ENCODE results near the gene APOA5.
"Not testable (repeated sequence)": the region's sequence is repeated elsewhere in the genome, so short reads cannot be mapped to it uniquely, and the experiment has no call there.

The APOA5 gene

DNA sequence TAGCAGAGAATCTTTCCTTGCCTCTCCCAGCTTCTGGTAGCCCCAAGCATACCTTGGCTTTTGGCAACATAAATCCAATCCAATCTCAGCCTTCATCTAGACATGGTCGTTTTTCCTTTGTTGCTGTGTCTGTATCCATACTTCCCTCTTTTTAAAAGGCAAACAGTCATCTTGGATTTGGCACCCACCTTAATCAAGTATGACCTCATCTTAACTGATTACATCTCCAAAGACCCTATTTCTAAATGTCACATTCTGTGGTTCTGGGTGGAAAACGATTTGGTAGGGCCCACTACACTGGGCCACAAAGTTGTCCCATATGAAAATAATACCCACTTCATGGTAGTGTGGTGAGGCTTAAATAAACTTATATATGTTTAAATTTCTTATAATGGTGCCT lies 19.7 kb downstream of the APOA5 start:
- DNase-seq = no peak

DNA sequence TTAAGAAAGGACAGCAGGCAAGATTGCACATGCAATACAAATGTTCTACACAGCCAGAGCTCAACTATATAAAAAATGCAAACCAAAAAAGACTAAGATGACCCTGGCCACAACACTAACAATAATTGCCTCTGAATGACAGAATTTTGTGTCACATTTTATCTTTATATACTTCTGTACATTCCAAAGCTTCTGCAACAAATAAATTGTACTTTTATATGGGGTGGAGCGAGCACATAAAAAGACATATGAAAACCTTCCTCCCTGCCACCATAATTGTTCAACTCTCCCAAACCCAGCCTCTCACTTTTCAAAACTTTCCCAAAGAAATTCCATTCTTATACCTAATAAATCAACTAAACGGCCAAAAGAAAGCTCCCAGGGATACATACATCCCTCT lies 29.5 kb downstream of the APOA5 start:
- DNase-seq = no peak

DNA sequence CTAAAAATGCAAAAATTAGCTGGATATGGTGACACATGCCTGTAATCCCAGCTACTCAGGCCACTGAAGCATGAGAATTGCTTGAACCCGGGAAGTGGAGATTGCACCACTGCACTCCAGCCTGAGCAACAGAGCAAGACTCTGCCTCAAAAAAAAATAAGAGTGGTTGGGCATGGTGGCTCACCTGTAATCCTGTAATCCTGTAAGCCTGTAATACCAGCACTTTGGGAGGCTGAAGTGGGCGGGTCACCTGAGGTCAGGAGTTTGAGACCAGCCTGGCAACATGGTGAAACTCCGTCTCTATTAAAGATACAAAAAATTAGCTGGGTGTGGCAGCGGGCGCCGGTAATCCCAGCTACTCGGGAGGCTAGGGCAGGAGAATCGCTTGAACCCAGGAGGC lies 35.6 kb downstream of the APOA5 start:
- DNase-seq = not testable (repeated sequence)

DNA sequence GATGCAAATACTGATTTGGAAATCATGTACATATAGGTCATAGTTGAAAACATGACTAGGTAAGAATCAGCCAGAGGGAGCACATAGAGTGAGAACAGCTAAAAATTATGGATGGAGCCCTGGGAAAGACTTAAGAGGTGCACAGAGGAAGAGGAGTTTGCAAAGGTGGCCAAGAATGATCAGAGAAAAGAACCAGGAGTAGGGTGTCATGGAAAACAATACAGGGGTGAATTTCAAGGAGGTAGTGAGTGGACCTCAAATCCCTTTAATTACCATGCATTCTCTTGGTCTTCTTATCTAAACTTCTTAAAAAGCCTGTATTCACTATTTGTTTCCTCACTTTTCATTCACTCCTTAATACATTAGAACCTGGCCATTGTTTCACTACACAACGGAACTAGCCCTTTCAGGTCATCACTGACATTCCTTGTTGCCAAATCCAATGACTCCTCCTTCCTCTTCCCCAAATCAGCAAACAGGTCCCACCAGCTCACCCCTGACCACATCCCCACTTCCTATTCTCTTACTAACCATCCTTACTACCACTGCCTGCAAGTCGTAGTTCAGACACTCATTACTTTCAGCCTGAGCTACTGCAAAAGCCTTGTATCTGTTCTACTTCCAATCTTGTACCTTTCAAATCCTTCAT lies 41.5 kb downstream of the APOA5 start:
- DNase-seq = no peak

DNA sequence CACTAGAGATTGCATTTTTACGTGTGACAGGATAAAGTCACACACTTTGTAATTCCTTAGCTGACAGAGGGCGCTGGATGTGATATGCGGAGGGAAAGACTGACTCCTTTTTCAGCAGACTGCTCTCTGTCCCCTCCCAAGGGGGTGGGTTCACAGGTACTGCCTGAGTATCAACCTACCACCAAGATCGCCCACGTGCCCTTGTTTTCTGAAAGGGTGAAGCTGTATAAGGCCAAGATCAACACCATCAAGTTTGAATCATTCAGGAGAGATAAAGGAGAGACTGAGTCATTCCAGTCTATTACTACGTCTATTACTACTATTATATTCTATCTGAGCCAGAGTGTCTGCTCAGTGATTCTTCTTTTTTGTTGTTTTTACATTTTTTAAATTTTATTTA lies 49.6 kb downstream of the APOA5 start:
- no peak for DNase-seq

DNA sequence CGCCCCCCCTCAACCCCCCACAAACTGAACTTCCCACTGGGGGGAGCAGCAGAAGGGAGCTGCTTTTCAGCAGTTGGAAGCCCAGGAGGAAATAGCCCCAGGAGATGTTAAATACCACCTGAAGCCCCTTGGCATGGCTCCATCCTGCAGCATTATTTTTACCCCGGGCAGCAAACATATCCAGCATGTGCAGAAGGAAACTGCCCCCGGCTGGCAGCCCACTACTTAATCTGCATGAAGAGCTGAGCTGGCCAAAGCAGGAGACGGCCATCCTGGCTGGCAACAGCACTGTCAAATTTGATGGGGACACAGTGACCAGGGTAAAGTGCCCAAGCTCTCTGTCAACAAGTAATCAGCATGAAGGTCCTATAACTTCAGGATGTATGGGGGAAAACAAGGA lies 50.9 kb downstream of the APOA5 start:
- DNase-seq = no peak

All from right hindlimb (tissue), 1 donor.